IPS-20b (cell line): ENCODE measurements around the gene TRABD.

ENCODE experiments used
- H3K27ac ChIP-seq: one replicate; pipeline ENCODE4 v1.5.1; 2013; ENCODE audit warnings: low read length
- H3K27me3 ChIP-seq: 2 replicates; pipeline ENCODE4 v1.6.1; 2013; ENCODE audit warnings: mild to moderate bottlenecking, low read length, inconsistent platforms; ENCODE audit not compliant: insufficient read depth
- H3K36me3 ChIP-seq: 2 replicates; pipeline ENCODE4 v1.6.1; 2013; ENCODE audit warnings: low read depth, mild to moderate bottlenecking, inconsistent platforms, low read length, moderate library complexity; ENCODE audit not compliant: insufficient read depth
- H3K4me1 ChIP-seq: 2 replicates; pipeline ENCODE4 v1.6.1; 2013; ENCODE audit warnings: mild to moderate bottlenecking, control low read depth, inconsistent platforms, low read length, moderate library complexity; ENCODE audit not compliant: insufficient read depth
- H3K4me3 ChIP-seq: 2 replicates; pipeline ENCODE4 v1.5.1; 2013; ENCODE audit warnings: mild to moderate bottlenecking, low read length, inconsistent platforms
- H3K9ac ChIP-seq: 2 replicates; pipeline ENCODE4 v1.6.1; 2013; ENCODE audit warnings: low read depth, mild to moderate bottlenecking, inconsistent platforms, low read length, moderate library complexity
- H3K9me3 ChIP-seq: 2 replicates; pipeline ENCODE4 v1.6.1; 2013; ENCODE audit warnings: mild to moderate bottlenecking, low read depth, low read length, inconsistent platforms; ENCODE audit not compliant: insufficient read depth

TRABD gene

DNA sequence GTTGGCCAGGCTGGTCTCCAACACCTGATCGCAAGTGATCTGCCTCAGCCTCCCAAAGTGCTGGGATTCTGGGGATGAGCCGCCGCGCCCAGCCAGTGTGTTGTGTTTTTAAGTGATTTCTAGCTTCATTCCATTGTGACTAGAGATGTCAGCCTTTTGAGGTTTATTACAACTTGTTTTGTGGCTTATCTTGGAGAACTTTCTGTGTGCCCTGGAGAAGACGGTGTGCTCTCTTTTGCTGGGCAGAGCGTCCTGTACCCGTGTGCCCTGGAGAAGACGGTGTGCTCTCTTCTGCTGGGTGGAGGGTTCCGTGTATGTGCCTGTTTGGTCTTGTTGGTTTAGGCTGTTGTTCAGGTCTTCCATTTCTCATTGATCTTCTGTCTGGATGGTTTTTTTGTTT lies 27.6 kb downstream of the TRABD start:
- Histone ChIP-seq H3K9me3 (peaks cover 6% of the 10 kb centered on the region; the same call in 1 of the 2 replicates), H3K27ac (no peak overlapping the region), H3K27me3 (no peaks in the 10 kb centered on the region), H3K4me3 (no peak overlapping the region), H3K9ac (no peak overlapping the region), H3K36me3 (peaks cover 67% of the 10 kb centered on the region), H3K4me1 (no peaks in the 10 kb centered on the region)

DNA sequence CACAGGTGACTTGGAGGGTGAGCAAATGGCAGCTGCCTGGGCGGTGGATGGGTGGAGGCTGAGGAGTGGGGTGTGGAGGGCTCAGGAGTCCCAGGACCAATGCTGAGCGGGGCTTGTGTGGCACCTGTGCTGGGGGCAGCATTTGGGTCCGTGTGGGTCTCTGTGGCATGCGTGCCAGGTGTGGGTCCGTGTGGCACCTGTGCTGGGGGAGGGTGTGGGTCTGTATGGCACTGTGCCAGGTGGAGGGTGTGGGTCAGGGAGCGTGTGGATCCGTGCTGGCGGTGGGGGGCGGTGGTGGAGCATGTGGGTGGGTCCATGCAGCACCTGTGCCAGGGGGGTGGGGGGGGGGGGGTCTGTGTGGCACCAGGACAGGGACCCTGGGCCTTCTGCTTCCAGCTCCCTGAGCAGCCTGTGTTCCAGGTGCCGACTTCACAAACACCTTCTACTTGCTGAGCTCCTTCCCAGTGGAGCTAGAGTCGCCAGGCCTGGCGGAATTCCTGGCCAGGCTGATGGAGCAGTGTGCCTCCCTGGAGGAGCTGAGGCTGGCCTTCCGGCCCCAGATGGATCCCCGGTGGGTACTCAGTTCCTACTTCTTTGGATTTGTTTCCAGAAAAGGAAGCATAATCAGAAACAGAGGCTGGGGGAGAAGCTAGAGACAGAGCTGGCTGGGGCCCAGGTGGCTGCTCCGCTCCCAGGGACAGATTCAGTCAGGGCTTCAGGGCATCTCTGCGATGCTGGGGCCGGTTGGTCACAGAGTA lies 29.8 kb downstream of the TRABD start:
- H3K4me1 ChIP-seq: no peaks in the 10 kb centered on the region
- peaks cover 6% of the 10 kb centered on the region; the same call in 1 of the 2 replicates for H3K9me3 ChIP-seq
- no peak overlapping the region for H3K4me3 ChIP-seq
- no peak overlapping the region for H3K9ac ChIP-seq
- H3K36me3 ChIP-seq: peaks cover 75% of the 10 kb centered on the region
- no peaks in the 10 kb centered on the region for H3K27me3 ChIP-seq
- no peak overlapping the region for H3K27ac ChIP-seq

DNA sequence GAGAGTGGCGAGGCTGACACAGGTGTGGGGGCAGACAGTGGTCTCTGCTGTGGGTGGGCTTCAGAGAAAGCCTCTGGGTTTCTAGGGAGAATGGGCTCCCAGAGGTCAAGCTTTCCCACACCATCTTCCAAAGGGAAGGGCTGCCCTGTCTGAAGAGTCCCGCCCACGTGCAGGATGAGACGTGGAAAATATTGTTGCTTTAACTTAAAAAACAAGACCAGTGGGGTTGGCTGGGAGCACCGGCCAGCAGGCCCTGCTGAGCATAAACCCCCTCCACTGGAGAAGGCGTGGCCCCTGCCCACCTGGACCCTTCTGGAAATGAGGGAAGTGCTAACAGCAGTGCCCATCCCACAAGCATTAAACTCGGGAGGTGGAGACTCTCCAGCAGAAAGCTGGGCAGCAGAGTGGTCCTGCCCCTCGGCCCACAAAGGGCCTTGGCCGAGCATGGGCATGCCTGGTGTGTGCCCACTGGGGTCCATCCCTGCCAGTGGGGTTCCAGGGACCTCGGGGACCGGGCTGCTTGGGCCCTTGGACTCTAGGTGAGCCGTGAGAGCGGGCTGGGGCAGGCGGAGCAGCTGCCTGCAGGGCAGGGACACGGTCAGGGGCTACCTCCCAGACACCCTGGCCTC lies 30.5 kb downstream of the TRABD start:
- Histone ChIP-seq H3K27ac (no peak overlapping the region), H3K27me3 (no peaks in the 10 kb centered on the region), H3K36me3 (peaks cover 75% of the 10 kb centered on the region), H3K9me3 (peaks cover 6% of the 10 kb centered on the region; the same call in 1 of the 2 replicates), H3K9ac (no peak overlapping the region), H3K4me1 (no peaks in the 10 kb centered on the region), H3K4me3 (no peak overlapping the region)

- no peaks in the 10 kb centered on the region for H3K4me1 ChIP-seq
Measured at GRCh38 chr22:50216684-50217520, 31.2 kb downstream of the TRABD start.

GRCh38 chr22:50217543-50218152 lies 31.9 kb downstream of the TRABD start:
- Histone ChIP-seq H3K4me3 (no peak overlapping the region), H3K27me3 (no peaks in the 10 kb centered on the region), H3K27ac (no peak overlapping the region), H3K4me1 (no peaks in the 10 kb centered on the region), H3K36me3 (peaks cover 75% of the 10 kb centered on the region), H3K9ac (no peak overlapping the region), H3K9me3 (no peaks in the 10 kb centered on the region)

More at GRCh38 chr22:50216684-50217520, 31.2 kb downstream of the TRABD start:
- Histone ChIP-seq H3K9me3 (peaks cover 6% of the 10 kb centered on the region; the same call in 1 of the 2 replicates), H3K36me3 (peaks cover 75% of the 10 kb centered on the region), H3K4me3 (no peak overlapping the region), H3K27me3 (no peaks in the 10 kb centered on the region), H3K27ac (no peak overlapping the region), H3K9ac (no peak overlapping the region)

DNA sequence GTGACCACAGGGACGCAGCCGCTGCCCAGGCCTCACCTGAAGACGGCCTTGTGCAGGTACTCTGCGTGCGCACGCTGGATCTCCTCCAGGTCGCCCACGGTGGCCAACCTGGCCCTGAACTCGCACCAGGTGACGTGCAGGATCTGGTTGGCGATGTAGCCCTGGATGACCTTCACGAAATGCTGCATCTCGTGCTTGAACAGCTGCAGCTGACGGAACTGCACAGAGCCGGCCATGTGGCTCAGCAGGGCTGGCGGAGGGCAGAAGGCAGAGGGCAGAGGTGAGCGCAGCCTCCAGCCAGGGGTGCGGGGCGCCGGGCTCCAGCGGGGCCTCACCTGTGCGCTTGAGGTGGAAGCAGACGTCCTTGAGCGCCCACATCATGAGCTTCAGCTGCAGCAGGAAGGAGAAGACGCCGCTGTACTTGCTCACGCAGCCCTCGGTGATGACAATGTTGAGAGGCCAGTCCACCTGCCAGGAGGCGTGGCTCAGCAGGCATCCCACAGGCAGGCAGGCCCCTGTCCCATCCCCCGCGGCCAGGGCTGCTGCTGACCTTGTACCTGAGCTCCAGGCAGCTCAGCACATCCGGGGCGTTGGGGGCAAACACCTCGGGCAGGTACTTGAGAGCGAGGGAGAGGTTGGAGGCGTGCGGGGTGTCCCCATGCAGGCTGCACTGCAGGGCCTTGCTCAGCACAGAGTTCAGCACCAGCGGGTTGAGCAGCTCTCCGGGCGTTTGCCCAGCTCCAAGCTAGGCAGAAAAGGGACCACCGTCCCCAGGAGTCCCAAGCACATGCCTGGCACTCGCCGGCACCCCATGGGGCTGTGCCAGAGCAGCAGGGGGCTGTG lies 32.7 kb downstream of the TRABD start:
- no peak overlapping the region for H3K4me3 ChIP-seq
- H3K27me3 ChIP-seq: no peaks in the 10 kb centered on the region
- peaks cover 75% of the 10 kb centered on the region for H3K36me3 ChIP-seq
- no peaks in the 10 kb centered on the region for H3K9me3 ChIP-seq
- no peak overlapping the region for H3K9ac ChIP-seq
- H3K4me1 ChIP-seq: no peaks in the 10 kb centered on the region
- H3K27ac ChIP-seq: no peak overlapping the region

DNA sequence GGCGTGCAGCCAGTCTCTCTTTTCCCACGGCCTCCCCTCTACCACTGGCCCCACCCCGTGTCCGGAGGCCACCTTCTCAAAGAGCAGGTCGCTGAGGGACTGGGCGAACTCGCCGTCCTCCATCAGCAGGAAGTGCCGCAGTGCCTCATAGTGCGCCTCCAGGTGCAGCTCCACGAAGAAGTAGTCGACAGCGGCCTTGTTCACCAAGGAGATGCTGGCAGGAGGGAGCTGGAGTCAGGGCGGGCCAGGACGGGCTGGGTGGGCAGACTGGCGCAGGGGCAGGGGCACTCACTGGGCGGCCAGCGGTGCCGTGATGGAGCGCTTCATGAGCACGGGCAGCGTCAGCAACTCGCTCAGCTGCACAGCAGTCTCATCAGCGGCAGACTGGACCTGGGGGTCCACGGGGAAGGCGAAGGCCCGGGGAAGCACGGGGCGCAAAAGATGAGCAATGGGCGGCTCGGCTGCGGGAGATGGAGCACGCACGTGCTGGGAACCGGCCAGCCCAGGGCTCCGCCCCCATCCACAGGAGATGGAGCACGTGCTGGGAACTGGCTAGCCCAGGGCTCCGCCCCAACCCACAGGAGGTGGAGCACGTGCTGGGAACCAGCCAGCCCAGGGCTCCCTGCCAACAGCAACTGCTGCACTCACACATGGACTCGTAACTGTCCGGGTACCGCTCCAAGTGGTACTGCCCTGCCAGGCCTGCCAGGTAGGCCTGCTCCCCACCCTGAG lies 33.4 kb downstream of the TRABD start:
- peaks cover 76% of the 10 kb centered on the region for H3K36me3 ChIP-seq
- H3K27ac ChIP-seq: no peak overlapping the region
- no peak overlapping the region for H3K9ac ChIP-seq
- no peaks in the 10 kb centered on the region for H3K4me1 ChIP-seq
- no peaks in the 10 kb centered on the region for H3K27me3 ChIP-seq
- H3K9me3 ChIP-seq: no peaks in the 10 kb centered on the region
- H3K4me3 ChIP-seq: no peak overlapping the region

GRCh38 chr22:50219800-50220602 lies 34.3 kb downstream of the TRABD start:
- no peaks in the 10 kb centered on the region for H3K27me3 ChIP-seq
- no peaks in the 10 kb centered on the region for H3K9me3 ChIP-seq
- H3K4me3 ChIP-seq: no peak overlapping the region
- H3K27ac ChIP-seq: no peak overlapping the region
- peaks cover 74% of the 10 kb centered on the region for H3K36me3 ChIP-seq
- no peak overlapping the region for H3K9ac ChIP-seq
- no peaks in the 10 kb centered on the region for H3K4me1 ChIP-seq

- no peaks in the 10 kb centered on the region for H3K9me3 ChIP-seq
- H3K4me1 ChIP-seq: no peaks in the 10 kb centered on the region
- no peak overlapping the region for H3K9ac ChIP-seq
- peaks cover 70% of the 10 kb centered on the region for H3K36me3 ChIP-seq
- H3K27ac ChIP-seq: no peak overlapping the region
- no peaks in the 10 kb centered on the region for H3K27me3 ChIP-seq
- no peak overlapping the region for H3K4me3 ChIP-seq
Measured at GRCh38 chr22:50220603-50221409, 35.1 kb downstream of the TRABD start.
